ENCODE measurements around the gene TFF1.

The TFF1 gene

GRCh38 chr21:42341776-42342542, 24.4 kb downstream of the TFF1 start:
- no peak for DNase-seq

GRCh38 chr21:42340187-42341050, 25.9 kb downstream of the TFF1 start:
- no peak for DNase-seq

DNA sequence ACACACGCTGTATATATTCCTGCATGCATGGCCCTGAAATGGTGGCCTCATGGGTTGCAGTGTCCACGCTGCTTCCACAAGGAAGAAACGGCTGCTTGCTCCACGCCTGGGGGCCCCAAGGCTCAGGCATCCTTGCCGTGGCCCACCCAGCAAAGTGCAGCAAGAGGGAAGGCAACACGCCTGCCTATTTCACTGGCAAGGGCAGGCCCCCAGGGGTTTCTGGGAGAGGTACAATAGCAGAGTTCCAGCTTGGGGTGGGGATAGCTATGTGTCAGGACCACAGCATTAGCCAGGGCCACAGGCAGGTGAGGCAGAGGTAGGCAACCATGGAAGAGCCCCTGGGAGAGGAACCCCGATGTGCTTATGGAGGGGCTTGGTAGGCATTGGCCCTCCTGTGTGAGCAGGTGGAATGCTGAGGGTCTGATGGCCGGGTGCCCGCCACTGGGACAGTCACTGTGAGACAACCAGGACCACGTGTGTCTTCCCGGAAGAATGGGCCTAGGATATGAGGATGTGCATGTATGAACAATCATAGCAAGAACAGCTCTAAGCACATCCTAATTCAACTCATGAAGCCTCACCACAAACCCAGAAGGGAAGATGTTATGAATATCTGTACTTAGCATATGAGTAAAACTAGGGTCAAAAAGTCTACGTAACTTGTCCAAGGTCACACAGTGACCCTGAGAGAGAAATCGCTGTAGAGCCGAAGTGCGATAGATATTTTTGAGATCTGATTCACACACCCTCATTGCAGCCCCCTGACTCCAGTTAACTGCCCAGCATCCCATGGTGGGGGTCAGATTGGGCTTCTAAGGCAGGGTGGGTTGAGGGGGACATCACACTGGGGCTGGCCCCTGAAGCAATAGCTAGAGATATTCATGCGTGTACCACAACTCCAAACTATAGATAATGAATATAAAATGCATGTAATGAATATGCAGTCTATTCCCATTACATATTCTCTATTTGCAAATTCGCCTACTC, 27.3 kb downstream of the TFF1 start:
- DNase-seq, result no peak

GRCh38 chr21:42337830-42338728, 28.3 kb downstream of the TFF1 start:
- DNase-seq, result peak; percentile 89 to 95

- no peak for DNase-seq
Observed at GRCh38 chr21:42337276-42337675, 29.1 kb downstream of the TFF1 start.

DNA sequence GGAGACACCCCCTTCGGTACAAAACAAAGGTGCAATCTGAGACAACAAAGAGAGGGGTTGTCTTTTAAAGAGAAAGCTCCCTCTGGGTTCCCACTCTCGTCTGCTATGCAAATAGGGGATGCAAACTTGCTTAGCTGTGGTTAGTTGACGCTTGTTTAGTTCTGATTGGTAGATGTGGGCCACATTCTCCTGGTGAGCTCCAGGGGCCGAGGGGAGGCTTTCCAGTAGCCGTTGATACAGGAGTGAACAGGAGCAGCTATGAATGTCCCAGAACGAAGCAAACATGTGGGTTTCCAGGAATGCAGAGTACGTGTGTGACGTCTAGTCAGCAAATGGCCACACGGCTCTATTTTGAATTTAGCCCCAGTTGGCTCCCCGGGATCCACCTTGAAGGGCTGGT, 30.3 kb downstream of the TFF1 start:
- DNase-seq, result peak; percentile 98 to 99

- DNase-seq, result no peak
Observed at GRCh38 chr21:42332557-42333317, 33.6 kb downstream of the TFF1 start.

DNA sequence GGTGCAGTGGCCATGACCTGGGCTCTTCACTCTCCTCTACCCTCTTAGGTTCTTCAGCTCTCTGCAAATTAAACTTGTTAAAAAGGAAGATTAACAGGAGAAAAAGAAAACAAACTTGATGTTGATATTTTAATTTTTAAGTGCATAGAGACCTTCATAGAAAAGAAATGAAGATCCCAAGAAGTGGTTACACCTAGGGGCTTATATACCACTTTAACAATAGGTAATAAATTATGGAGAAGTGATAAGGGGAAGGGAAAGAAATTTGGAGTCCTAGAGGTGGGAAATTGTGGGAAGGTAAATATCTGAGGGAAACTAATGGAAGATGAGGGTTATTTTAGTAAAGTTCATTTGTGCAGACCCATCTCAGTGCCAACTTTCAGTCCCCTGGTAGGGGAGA, 34.7 kb downstream of the TFF1 start:
- no peak for DNase-seq

GRCh38 chr21:42330380-42331371, 35.7 kb downstream of the TFF1 start:
- DNase-seq, result no peak

- no peak for DNase-seq
Observed at GRCh38 chr21:42324896-42325295, 41.4 kb downstream of the TFF1 start.

GRCh38 chr21:42321845-42322244, 44.5 kb downstream of the TFF1 start:
- no peak for DNase-seq

DNA sequence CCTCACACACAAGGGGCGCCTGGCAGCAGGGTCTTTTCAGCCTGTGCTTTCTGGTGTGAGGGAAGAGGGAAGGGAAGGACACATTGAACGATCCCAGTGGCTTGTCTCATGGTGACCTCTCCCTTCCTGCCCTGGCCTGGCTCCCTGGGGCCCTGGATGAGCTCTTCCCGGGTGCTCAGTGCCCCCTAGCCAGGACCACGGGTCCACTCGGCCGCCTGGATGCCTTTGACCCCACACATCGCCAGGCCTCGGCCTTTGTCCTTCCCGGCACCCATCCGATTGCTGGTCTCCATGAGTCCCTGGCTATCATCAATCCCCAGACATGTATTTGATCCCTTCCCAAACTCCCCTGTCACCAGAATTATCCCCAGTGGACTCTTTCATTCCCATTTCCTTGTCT, 45.1 kb downstream of the TFF1 start:
- no peak for DNase-seq

- no peak for DNase-seq
Observed at GRCh38 chr21:42320791-42321190, 45.5 kb downstream of the TFF1 start.

- DNase-seq, result no peak
Observed at GRCh38 chr21:42319851-42320572, 46.3 kb downstream of the TFF1 start.

DNA sequence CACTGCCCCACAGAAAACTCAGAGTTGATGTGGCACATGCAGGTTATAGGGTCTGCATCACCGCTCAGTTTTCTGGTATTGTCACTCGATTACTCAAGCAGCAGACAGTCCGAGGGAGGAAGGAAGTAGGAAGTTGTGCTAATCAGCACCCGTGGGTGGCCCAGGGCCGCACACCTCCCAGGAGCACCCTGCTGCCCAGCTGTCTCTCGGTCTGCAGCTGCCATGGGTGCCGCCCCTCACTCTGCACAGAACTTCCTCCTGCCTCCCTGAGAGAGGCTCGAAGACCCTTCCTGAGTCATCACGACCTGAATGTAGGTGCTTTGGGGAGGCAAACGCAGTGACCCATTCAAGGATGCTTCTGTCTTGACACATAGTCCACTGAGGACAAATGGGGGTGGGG, 47.0 kb downstream of the TFF1 start:
- DNase-seq, result no peak

- peak; percentile 29 to 69 for DNase-seq
Observed at GRCh38 chr21:42317826-42318746, 48.2 kb downstream of the TFF1 start.

GRCh38 chr21:42317341-42317741, 49.0 kb downstream of the TFF1 start:
- peak in 1 of 2 experiments; percentile 61 for DNase-seq

GRCh38 chr21:42316891-42317290, 49.4 kb downstream of the TFF1 start:
- peak in 1 of 2 experiments; percentile 59 for DNase-seq
